Calu3 (cell line): ENCODE data around the gene ATP5PO. TPM values are rescaled to one million over a fixed set of nuclear protein-coding genes. Genes with fewer than 3 reads are reported as not detected.
"Not testable (repeated sequence)": the region's sequence is repeated elsewhere in the genome, so short reads cannot be mapped to it uniquely, and the experiment has no call there.

Experiments used
- BruUV-seq: library from RNA; stranded (reverse); fragments of 400-500 nt; replicated peaks from 2 replicates; lab custom pipeline; 2021; lab: Mats Ljungman, UMichigan
- CTCF ChIA-PET: fragments of 300-600 bp; sonication (Branson Sonifier 250); formaldehyde crosslinking; loops from one replicate; lab custom pipeline; 2022; ENCODE audit warnings: antibody characterized with exemption; lab: Charles Lee
- DNase-seq: peaks from one replicate; pipeline ENCODE4 v3.0.0; 2022
- H3K27ac Mint-ChIP-seq: one replicate; pipeline ENCODE4 v1.8.0; 2022; ENCODE audit warnings: mixed read lengths; ENCODE audit not compliant: unreplicated experiment
- H3K27me3 Mint-ChIP-seq: one replicate; pipeline ENCODE4 v1.8.0; 2022; ENCODE audit warnings: mixed read lengths; ENCODE audit not compliant: unreplicated experiment
- H3K36me3 Mint-ChIP-seq: one replicate; pipeline ENCODE4 v1.8.0; 2022; ENCODE audit warnings: mild to moderate bottlenecking, moderate library complexity, mixed read lengths; ENCODE audit not compliant: insufficient read depth, unreplicated experiment
- H3K4me1 Mint-ChIP-seq: one replicate; pipeline ENCODE4 v1.8.0; 2022; ENCODE audit warnings: mild to moderate bottlenecking, low read depth, mixed read lengths; ENCODE audit not compliant: unreplicated experiment
- H3K4me3 Mint-ChIP-seq: one replicate; pipeline ENCODE4 v1.8.0; 2022; ENCODE audit warnings: mild to moderate bottlenecking, low read depth, moderate library complexity, mixed read lengths; ENCODE audit not compliant: unreplicated experiment
- H3K9me3 Mint-ChIP-seq: one replicate; pipeline ENCODE4 v1.8.0; 2022; ENCODE audit warnings: low read depth, mixed read lengths; ENCODE audit not compliant: unreplicated experiment
- intact Hi-C: fragments of 100-400 bp; cut with micrococcal nuclease; formaldehyde crosslinking; loops from one replicate; pipeline ENCODE4 v1.10.0; 2022; ENCODE audit not compliant: unreplicated experiment
- total RNA-seq: library from RNA; stranded (reverse); gene quantifications from 2 replicates; pipeline ENCODE4 v1.2.3, GENCODE V29; 2022
- TF ChIP-seq, protein P1 (sequence below): fragments of 200-600 bp; IDR thresholded peaks from one replicate; pipeline ENCODE4 v1.8.0; 2022; ENCODE audit warnings: antibody characterized with exemption; ENCODE audit not compliant: unreplicated experiment

Gene ATP5PO
- total RNA-seq, 1 experiment from 2014 or later = 125 TPM

DNA sequence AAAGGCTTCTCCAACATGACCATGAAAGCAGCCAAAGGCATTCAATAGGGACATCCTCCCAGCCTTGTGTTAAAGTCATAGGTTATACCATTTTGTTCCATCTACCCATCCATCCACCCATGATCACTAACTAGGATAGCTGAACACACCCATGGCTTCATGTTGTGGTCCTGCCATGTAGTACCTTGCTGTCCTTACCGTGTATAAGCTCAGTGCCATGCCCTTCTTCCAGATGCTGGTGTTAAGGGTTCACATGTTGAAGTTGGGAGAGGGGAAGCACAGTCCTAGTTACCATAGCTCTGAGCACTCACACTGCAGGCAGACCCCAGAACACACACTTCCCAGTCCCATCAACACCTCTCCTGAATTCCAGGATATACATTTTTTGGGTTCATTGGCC, 51.5 kb downstream of the ATP5PO start:
- CTCF ChIA-PET = no interaction called here

DNA sequence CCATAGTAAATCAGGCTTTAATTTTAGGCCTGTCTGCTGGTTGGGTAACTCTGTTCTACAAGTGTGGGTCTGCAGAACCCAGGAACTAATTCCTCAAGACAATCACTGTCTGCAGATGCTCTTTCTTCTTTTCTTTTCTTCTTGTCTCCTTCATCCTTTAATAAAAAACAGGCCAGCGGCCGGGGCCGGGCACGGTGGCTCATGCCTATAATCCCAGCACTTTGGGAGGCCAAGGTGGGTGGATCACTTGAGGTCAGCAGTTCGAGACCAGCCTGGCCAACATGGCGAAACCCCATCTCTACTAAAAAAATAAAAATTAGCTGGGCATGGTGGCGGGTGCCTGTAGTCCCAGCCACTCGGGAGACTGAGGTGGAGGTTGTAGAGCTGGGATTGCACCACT, 52.4 kb downstream of the ATP5PO start:
- DNase-seq, intact Hi-C loops, CTCF ChIA-PET, H3K9me3 Mint-ChIP-seq, H3K36me3 Mint-ChIP-seq, H3K27ac Mint-ChIP-seq, H3K4me1 Mint-ChIP-seq, H3K4me3 Mint-ChIP-seq, BruUV-seq: not testable (repeated sequence)
- peaks cover 32% of the 10 kb centered on the region for H3K27me3 Mint-ChIP-seq

More for the DNA sequence above, 51.5 kb downstream of the ATP5PO start:
- intact Hi-C loops = no loop called here
- DNase-seq = no peak
- H3K9me3 Mint-ChIP-seq = no peaks in the 10 kb centered on the region
- peaks cover 32% of the 10 kb centered on the region for H3K27me3 Mint-ChIP-seq
- TF ChIP-seq, protein P1, sequence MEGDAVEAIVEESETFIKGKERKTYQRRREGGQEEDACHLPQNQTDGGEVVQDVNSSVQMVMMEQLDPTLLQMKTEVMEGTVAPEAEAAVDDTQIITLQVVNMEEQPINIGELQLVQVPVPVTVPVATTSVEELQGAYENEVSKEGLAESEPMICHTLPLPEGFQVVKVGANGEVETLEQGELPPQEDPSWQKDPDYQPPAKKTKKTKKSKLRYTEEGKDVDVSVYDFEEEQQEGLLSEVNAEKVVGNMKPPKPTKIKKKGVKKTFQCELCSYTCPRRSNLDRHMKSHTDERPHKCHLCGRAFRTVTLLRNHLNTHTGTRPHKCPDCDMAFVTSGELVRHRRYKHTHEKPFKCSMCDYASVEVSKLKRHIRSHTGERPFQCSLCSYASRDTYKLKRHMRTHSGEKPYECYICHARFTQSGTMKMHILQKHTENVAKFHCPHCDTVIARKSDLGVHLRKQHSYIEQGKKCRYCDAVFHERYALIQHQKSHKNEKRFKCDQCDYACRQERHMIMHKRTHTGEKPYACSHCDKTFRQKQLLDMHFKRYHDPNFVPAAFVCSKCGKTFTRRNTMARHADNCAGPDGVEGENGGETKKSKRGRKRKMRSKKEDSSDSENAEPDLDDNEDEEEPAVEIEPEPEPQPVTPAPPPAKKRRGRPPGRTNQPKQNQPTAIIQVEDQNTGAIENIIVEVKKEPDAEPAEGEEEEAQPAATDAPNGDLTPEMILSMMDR = no peak
- H3K4me3 Mint-ChIP-seq = no peak overlapping the region
- H3K4me1 Mint-ChIP-seq = no peaks in the 10 kb centered on the region
- no TSS peak for BruUV-seq
- no peaks in the 10 kb centered on the region for H3K36me3 Mint-ChIP-seq
- H3K27ac Mint-ChIP-seq = no peak overlapping the region

DNA sequence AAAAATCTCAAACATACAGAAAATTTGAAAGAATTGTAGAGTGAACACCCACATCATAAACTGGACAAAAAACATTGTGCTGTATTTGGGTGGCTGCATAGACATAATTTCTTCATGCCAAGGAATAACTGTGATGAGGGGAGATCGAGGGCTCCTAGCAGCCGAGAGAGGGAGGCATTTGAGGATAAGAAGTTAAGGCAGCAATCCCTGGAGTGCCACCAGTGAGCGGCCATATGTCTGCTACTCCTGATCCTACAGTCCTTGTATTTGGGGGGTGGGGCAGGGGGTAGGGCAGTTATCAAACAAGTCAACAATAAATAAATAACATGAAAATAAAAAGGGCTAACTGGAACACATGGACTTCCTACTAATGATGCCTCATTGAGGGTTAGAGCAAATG, 54.5 kb downstream of the ATP5PO start:
- Mint-ChIP-seq H3K27me3 (peaks cover 30% of the 10 kb centered on the region), H3K27ac (no peak overlapping the region), H3K36me3 (no peaks in the 10 kb centered on the region), H3K9me3 (no peaks in the 10 kb centered on the region), H3K4me1 (no peaks in the 10 kb centered on the region), H3K4me3 (no peak overlapping the region)
- intact Hi-C loops = no loop called here
- DNase-seq = no peak
- TF ChIP-seq, protein P1 = no peak
- CTCF ChIA-PET = no interaction called here
- BruUV-seq = no TSS peak

DNA sequence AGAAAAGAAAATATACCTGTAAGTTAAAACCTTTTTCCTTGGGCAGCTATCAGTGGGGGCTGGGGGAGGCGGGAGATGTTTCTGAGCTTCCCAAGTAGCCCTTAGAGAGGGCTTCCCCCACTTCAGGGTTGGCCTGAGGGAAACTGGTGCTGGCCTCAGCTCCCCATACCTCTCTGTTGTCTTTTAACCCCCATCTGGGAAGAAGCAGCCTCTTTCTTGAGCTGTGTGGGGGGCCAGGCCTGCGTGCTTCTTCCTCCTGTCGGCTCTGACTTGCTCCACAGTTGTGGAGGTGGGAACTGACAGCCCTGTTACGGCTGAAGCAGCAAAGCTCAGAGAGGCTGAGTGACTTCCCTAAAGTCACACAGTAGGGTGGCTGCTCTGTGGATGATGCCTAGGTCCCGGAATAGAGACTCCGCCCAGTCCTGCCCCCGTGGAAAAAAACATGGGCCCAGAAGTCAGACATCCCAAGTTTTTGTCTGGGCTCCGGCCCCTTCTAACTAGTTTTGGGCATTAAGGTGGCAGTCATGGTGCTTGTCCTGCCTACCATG, 55.2 kb downstream of the ATP5PO start:
- no peak overlapping the region for H3K27ac Mint-ChIP-seq
- BruUV-seq = no TSS peak
- H3K27me3 Mint-ChIP-seq = peaks cover 23% of the 10 kb centered on the region
- H3K4me1 Mint-ChIP-seq = no peaks in the 10 kb centered on the region
- TF ChIP-seq, protein P1 = no peak
- CTCF ChIA-PET = no interaction called here
- intact Hi-C loops = no loop called here
- DNase-seq = no peak
- H3K9me3 Mint-ChIP-seq = no peaks in the 10 kb centered on the region
- H3K4me3 Mint-ChIP-seq = no peak overlapping the region
- no peaks in the 10 kb centered on the region for H3K36me3 Mint-ChIP-seq

DNA sequence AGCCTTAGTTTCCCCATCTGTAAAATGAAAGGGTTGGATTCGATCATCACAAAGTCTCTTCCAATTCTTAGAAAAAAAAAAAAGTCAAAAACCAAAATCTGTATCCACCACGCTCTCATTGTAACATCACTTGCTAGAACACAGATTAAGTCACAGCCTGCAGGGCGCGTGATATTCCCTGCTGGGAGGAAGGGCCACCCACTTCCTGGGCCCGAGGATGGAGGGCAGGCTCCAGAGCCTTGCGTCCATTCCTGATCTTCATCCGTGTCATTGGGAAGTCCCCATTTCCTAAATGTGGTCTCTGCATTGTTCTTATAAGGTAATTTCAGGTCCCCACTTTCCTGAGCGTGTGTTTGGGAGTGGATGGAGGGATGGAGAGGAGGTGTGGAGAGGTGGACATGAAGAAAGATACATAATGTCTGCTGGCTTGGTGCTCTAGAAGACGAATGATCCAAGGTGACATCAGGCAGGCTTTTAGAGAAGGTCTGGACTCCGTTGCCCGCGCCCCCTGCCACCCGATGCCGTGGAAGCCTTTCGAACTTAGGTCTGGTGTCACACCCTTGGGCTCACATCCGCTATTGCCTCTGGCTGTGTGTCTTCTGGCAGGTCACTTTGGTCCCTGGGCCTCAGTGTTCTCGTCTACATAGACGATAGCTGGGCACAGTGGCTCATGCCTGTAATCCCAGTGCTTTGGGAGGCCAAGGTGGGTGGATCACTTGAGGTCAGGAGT, 56.1 kb downstream of the ATP5PO start:
- H3K9me3 Mint-ChIP-seq = no peaks in the 10 kb centered on the region
- H3K4me1 Mint-ChIP-seq = no peaks in the 10 kb centered on the region
- intact Hi-C loops = no loop called here
- H3K4me3 Mint-ChIP-seq = no peak overlapping the region
- CTCF ChIA-PET = no interaction called here
- no TSS peak for BruUV-seq
- H3K27me3 Mint-ChIP-seq = peaks cover 14% of the 10 kb centered on the region
- no peaks in the 10 kb centered on the region for H3K36me3 Mint-ChIP-seq
- no peak overlapping the region for H3K27ac Mint-ChIP-seq
- TF ChIP-seq, protein P1 = no peak
- no peak for DNase-seq
